Nephron (organoid): ENCODE measurements around the gene FAM181A.

Experiments
- H3K27ac Mint-ChIP-seq, 3 experiments: 2 replicates each; pipeline ENCODE4 v1.8.0; 2020; ENCODE audit warnings: mixed read lengths in 3 of 3, mild to moderate bottlenecking in 2 of 3, moderate library complexity in 1 of 3
- H3K27me3 Mint-ChIP-seq: 2 replicates; pipeline ENCODE4 v1.8.0; 2021; ENCODE audit warnings: low read depth, mild to moderate bottlenecking, moderate library complexity, mixed read lengths
- H3K36me3 Mint-ChIP-seq: 2 replicates; pipeline ENCODE4 v1.8.0; 2020; ENCODE audit warnings: low read depth, mixed read lengths
- H3K4me1 Mint-ChIP-seq: 2 replicates; pipeline ENCODE4 v1.8.0; 2020; ENCODE audit warnings: mixed read lengths
- H3K4me3 Mint-ChIP-seq, 3 experiments: 2 replicates each; pipeline ENCODE4 v1.8.0; 2020; ENCODE audit warnings: mild to moderate bottlenecking in 3 of 3, mixed read lengths in 3 of 3, moderate library complexity in 2 of 3
- H3K9me3 Mint-ChIP-seq: 2 replicates; pipeline ENCODE4 v1.8.0; 2020; ENCODE audit warnings: mixed read lengths
- TF ChIP-seq, protein P1 (sequence below), 3 experiments: fragments of 200-600 bp; sonication (generic); IDR thresholded peaks; one replicate each; pipeline ENCODE4 v1.5.0; 2021; ENCODE audit warnings: antibody characterized with exemption in 3 of 3; ENCODE audit not compliant: unreplicated experiment in 3 of 3

Gene FAM181A

DNA sequence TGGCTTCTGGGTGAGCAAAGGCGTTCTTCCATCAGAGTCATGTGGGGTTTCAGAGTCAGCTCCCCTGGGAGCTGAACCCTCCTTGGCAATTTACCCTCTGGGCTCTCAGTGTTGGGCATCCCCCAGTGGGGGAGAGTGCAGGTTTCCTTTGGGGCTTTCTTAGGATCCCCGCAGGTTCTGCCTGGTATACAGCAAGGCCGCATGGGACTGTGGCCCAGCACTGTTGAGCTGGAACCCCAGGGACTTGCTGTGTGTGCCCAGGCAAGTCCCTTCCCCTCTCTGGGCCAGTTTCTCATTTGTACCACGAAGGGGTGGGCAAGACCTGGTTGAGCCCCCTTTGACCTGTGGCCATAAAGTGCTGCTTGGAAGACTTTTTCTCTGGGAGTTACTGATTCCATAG, 5.5 kb downstream of the FAM181A start:
- Mint-ChIP-seq H3K36me3 (no peaks in the 10 kb centered on the region), H3K4me1 (no peaks in the 10 kb centered on the region), H3K9me3 (no peaks in the 10 kb centered on the region), H3K27me3 (peaks cover 38% of the 10 kb centered on the region), H3K27ac (no peak overlapping the region), H3K4me3 (no peak overlapping the region)
- TF ChIP-seq, protein P1, sequence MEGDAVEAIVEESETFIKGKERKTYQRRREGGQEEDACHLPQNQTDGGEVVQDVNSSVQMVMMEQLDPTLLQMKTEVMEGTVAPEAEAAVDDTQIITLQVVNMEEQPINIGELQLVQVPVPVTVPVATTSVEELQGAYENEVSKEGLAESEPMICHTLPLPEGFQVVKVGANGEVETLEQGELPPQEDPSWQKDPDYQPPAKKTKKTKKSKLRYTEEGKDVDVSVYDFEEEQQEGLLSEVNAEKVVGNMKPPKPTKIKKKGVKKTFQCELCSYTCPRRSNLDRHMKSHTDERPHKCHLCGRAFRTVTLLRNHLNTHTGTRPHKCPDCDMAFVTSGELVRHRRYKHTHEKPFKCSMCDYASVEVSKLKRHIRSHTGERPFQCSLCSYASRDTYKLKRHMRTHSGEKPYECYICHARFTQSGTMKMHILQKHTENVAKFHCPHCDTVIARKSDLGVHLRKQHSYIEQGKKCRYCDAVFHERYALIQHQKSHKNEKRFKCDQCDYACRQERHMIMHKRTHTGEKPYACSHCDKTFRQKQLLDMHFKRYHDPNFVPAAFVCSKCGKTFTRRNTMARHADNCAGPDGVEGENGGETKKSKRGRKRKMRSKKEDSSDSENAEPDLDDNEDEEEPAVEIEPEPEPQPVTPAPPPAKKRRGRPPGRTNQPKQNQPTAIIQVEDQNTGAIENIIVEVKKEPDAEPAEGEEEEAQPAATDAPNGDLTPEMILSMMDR (IDR thresholded peaks at IDR 0.05; ENCODE audit: unreplicated experiment in 3 of 3): no peak

DNA sequence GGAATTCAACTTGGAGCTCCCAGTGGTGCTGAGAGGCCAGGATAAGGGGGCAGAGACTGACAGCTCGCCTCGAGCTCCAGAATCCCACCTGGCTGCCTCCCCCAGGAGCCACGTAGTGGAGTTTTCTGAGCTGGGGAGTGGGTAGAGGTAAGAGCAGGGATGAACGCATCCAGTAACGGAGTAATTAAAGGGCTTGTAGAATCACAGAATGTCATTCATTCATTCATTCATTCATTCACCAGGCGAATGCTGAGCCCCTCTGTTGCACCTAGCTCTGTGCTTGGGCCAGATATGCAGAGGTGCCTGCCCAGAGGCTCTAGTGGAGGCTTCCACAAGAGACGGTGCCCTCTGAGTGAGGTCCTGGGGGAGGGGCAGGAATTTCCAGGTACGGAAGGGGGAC, 8.1 kb downstream of the FAM181A start:
- no peak overlapping the region for H3K4me3 Mint-ChIP-seq
- H3K27me3 Mint-ChIP-seq: peaks cover 59% of the 10 kb centered on the region
- H3K27ac Mint-ChIP-seq: no peak overlapping the region
- TF ChIP-seq, protein P1 (IDR thresholded peaks at IDR 0.05; ENCODE audit: unreplicated experiment in 3 of 3): no peak
- H3K4me1 Mint-ChIP-seq: no peaks in the 10 kb centered on the region
- H3K9me3 Mint-ChIP-seq: no peaks in the 10 kb centered on the region
- H3K36me3 Mint-ChIP-seq: no peaks in the 10 kb centered on the region

DNA sequence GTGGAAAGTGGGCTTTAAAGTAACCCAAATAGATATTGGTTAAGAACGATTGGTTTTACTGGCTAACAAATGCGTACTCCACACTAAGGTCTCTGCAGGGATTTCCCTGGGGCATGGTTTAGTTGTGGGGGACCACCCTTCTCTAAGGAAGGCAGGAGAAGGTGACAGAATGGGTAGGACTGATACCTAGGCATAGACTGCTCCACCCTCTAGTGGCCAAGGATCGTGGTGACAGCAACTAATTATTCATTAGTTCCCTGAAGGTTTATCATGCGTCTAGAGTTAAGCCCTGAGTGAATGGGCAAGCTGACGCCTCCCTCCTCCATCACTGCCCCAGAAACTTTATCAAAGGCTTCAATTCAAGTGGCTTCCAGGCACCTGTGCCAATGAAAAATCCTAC, 9.1 kb downstream of the FAM181A start:
- peaks cover 68% of the 10 kb centered on the region for H3K27me3 Mint-ChIP-seq
- peaks cover 1% of the 10 kb centered on the region for H3K4me1 Mint-ChIP-seq
- H3K36me3 Mint-ChIP-seq: no peaks in the 10 kb centered on the region
- TF ChIP-seq, protein P1 (IDR thresholded peaks at IDR 0.05; ENCODE audit: unreplicated experiment in 3 of 3): peak; percentile 36 to 46 (median 44)
- H3K27ac Mint-ChIP-seq: no peak overlapping the region
- H3K9me3 Mint-ChIP-seq: no peaks in the 10 kb centered on the region
- H3K4me3 Mint-ChIP-seq: no peak overlapping the region

DNA sequence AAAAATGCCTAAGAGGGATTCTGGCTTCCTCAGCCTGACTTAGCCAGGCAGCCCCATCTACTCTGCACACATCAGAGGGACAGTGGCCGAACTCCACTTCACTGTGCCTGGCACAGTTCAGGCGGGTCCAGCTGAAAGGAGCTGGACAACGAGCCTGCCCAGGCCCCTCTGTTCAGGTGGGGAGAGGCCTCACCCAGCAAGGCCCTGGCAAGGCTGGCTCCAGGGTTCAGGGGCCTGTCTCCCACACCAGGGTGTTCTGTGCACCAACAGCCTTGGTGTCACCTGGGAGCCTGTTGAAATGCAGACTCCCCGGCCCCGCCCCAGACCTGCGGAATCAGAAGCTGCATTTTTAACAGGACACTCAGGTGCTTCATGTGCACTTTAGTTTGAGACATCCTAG, 9.8 kb downstream of the FAM181A start:
- Mint-ChIP-seq H3K27me3 (peaks cover 73% of the 10 kb centered on the region), H3K36me3 (no peaks in the 10 kb centered on the region), H3K4me1 (peaks cover 8% of the 10 kb centered on the region), H3K4me3 (no peak overlapping the region), H3K27ac (no peak overlapping the region), H3K9me3 (no peaks in the 10 kb centered on the region)
- TF ChIP-seq, protein P1 (IDR thresholded peaks at IDR 0.05; ENCODE audit: unreplicated experiment in 3 of 3): no peak

DNA sequence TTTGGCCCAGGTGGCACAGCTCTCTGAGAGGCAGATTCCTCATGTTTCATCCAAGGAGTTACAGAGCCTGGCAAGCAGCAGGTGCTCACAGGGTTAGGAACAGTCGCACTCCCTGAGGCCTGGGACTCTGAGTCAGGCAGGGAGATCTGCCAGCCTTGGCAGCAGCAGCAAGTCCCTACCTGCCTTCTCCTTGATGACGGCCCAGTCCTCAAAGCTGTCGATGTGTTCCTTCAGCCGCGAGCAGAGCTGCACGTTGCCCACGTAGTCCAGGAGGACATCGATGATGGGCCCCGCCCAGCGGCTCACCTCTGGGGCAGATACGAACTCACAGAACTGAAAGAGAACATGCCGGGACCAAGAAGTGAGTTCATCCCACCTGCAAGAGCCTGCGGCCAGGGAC, 10.4 kb downstream of the FAM181A start:
- no peak overlapping the region for H3K27ac Mint-ChIP-seq
- H3K27me3 Mint-ChIP-seq: peaks cover 76% of the 10 kb centered on the region
- TF ChIP-seq, protein P1 (IDR thresholded peaks at IDR 0.05; ENCODE audit: unreplicated experiment in 3 of 3): no peak
- H3K9me3 Mint-ChIP-seq: no peaks in the 10 kb centered on the region
- H3K4me3 Mint-ChIP-seq: no peak overlapping the region
- peaks cover 12% of the 10 kb centered on the region for H3K4me1 Mint-ChIP-seq
- no peaks in the 10 kb centered on the region for H3K36me3 Mint-ChIP-seq

DNA sequence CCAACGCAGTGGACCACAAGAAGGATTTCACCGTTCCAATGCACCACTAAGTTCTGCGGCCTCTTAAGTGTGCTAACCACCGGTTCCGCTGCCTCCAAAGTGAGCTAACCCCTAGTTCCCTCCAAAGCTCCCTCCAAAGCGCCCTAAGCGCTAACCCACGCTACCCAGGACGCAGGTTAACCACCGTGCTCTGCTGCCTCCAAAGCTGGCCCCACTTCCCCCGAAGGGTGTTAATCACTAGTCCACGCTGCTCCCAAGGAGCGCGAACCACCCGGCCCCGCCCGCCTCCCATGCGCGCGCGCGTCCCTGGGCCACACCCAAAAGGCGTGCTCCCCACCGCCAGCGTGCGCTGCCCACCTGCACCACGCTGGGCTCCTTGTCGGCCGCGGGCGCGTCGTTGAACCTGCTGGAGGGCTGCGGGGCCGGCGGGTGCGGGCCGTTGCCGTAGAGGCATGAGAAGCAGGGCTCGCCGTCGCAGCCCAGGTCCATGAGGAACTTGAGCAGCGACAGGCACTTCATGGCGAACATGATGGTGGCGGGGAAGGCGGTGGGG, 11.7 kb downstream of the FAM181A start:
- peaks cover 16% of the 10 kb centered on the region for H3K4me1 Mint-ChIP-seq
- H3K4me3 Mint-ChIP-seq: peak overlapping the region in 2 of 3 experiments; percentile 32 to 59
- H3K27me3 Mint-ChIP-seq: peaks cover 74% of the 10 kb centered on the region
- TF ChIP-seq, protein P1 (IDR thresholded peaks at IDR 0.05; ENCODE audit: unreplicated experiment in 3 of 3): no peak
- no peak overlapping the region for H3K27ac Mint-ChIP-seq
- no peaks in the 10 kb centered on the region for H3K36me3 Mint-ChIP-seq
- H3K9me3 Mint-ChIP-seq: no peaks in the 10 kb centered on the region
